OCI-LY7 (cell line): Measurements from ENCODE around the gene MYO9A.

Experiments used
- EZH2phosphoT487 ChIP-seq: fragments of 200-600 bp; sonication (generic); IDR thresholded peaks from 2 replicates; pipeline ENCODE4 v1.6.1; 2018; ENCODE audit warnings: low read depth, borderline replicate concordance, mild to moderate bottlenecking, mixed run types, antibody characterized with exemption, low read length, moderate library complexity, mixed read lengths
- TF ChIP-seq, protein P1 (sequence below): fragments of 200-600 bp; sonication (generic); conservative IDR thresholded peaks from 2 replicates; pipeline ENCODE4 v1.5.1; 2014; ENCODE audit warnings: mild to moderate bottlenecking, antibody characterized with exemption, low read length, moderate library complexity, mixed read lengths

GRCh38 chr15:71951134-71951533 is 166.8 kb downstream of the MYO9A start:
- TF ChIP-seq, protein P1, sequence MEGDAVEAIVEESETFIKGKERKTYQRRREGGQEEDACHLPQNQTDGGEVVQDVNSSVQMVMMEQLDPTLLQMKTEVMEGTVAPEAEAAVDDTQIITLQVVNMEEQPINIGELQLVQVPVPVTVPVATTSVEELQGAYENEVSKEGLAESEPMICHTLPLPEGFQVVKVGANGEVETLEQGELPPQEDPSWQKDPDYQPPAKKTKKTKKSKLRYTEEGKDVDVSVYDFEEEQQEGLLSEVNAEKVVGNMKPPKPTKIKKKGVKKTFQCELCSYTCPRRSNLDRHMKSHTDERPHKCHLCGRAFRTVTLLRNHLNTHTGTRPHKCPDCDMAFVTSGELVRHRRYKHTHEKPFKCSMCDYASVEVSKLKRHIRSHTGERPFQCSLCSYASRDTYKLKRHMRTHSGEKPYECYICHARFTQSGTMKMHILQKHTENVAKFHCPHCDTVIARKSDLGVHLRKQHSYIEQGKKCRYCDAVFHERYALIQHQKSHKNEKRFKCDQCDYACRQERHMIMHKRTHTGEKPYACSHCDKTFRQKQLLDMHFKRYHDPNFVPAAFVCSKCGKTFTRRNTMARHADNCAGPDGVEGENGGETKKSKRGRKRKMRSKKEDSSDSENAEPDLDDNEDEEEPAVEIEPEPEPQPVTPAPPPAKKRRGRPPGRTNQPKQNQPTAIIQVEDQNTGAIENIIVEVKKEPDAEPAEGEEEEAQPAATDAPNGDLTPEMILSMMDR = no peak
- TF ChIP-seq EZH2phosphoT487 = no peak
